ENCODE results near the gene IGFL2.
"Not testable (repeated sequence)": the region's sequence is repeated elsewhere in the genome, so short reads cannot be mapped to it uniquely, and the experiment has no call there.

DNA sequence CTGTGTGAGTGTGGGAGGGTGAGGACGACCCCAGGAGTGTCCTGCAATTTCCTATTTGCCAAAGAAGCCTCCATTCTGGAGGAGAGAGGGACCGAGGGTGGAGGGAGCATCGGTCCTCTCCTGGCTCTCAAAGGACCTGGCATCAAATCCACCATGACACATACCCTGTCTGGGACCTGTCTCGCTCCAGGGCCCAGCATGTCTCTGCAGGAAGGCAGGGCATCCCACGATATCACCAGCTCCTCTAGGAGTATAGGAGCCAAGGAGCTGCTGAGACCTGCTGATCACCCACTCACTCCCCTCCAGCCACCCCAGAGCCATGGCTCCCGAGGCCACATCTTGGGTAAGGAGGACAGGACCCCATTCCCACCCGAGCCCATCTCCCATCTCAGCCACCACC, 47.9 kb downstream of the IGFL2 start:
- not testable (repeated sequence) for TF ChIP-seq POLR2AphosphoS5 (IDR thresholded peaks at IDR 0.05; ENCODE audit: borderline replicate concordance, low read depth, low read length); EZH2 (IDR thresholded peaks at IDR 0.05)

All from SK-N-MC (cell line).